Measurements from ENCODE around the gene IFT57. TPM values are rescaled to one million over a fixed set of nuclear protein-coding genes. Genes with fewer than 3 reads are reported as not detected.

The IFT57 gene
- total RNA-seq, 1 donor from 2014 or later = 90.5 TPM

- no peaks in the 10 kb centered on the region for H3K27me3 ChIP-seq
- no peak overlapping the region for H3K4me2 ChIP-seq
- Mint-ChIP-seq H3K36me3 (peaks cover 15% of the 10 kb centered on the region), H3K27ac (no peak overlapping the region), H3K4me3 (no peak overlapping the region), H3K4me1 (no peaks in the 10 kb centered on the region), H3K9me3 (no peaks in the 10 kb centered on the region), H3K27me3 (ENCODE audit: insufficient read depth, low read depth) (no peaks in the 10 kb centered on the region)
- H3K4me3 ChIP-seq = no peak overlapping the region
- H2AFZ ChIP-seq (replicated peaks) = no peak overlapping the region
- no peaks in the 10 kb centered on the region for H3K79me2 ChIP-seq (ENCODE audit: low read depth)
- H3F3A ChIP-seq (ENCODE audit: low read depth) = no peaks in the 10 kb centered on the region
- peaks cover 3% of the 10 kb centered on the region for H3K4me1 ChIP-seq
- no peaks in the 10 kb centered on the region for H3K9me3 ChIP-seq (ENCODE audit: low read depth)
- peaks cover 4% of the 10 kb centered on the region for H3K36me3 ChIP-seq
- TF ChIP-seq CTCF (IDR thresholded peaks at IDR 0.05) = no peak
- TF ChIP-seq EZH2 (IDR thresholded peaks at IDR 0.05) = no peak
- no peak for TF ChIP-seq EZH2phosphoT487 (IDR thresholded peaks at IDR 0.05)
- no peak overlapping the region for H3K9ac ChIP-seq
- DNase-seq (ENCODE audit: low spot score) = no peak
- no peak overlapping the region for H3K27ac ChIP-seq
- peaks cover 3% of the 10 kb centered on the region for H4K20me1 ChIP-seq (ENCODE audit: low read depth)
Observed at GRCh38 chr3:108202834-108203233, 19.4 kb downstream of the IFT57 start.

- Histone ChIP-seq H3K4me2 (no peak overlapping the region), H3K4me1 (peaks cover 3% of the 10 kb centered on the region), H3K36me3 (peaks cover 4% of the 10 kb centered on the region), H2AFZ (replicated peaks) (no peak overlapping the region), H3K27ac (no peak overlapping the region), H4K20me1 (ENCODE audit: low read depth) (peaks cover 3% of the 10 kb centered on the region), H3K79me2 (ENCODE audit: low read depth) (no peaks in the 10 kb centered on the region), H3K9ac (no peak overlapping the region), H3K4me3 (no peak overlapping the region), H3K9me3 (ENCODE audit: low read depth) (no peaks in the 10 kb centered on the region), H3K27me3 (no peaks in the 10 kb centered on the region), H3F3A (ENCODE audit: low read depth) (no peaks in the 10 kb centered on the region)
- peaks cover 15% of the 10 kb centered on the region for H3K36me3 Mint-ChIP-seq
- DNase-seq (ENCODE audit: low spot score) = no peak
- TF ChIP-seq CTCF (IDR thresholded peaks at IDR 0.05) = no peak
- TF ChIP-seq EZH2 (IDR thresholded peaks at IDR 0.05) = no peak
- no peak for TF ChIP-seq EZH2phosphoT487 (IDR thresholded peaks at IDR 0.05)
- H3K27me3 Mint-ChIP-seq (ENCODE audit: insufficient read depth, low read depth) = no peaks in the 10 kb centered on the region
- H3K27ac Mint-ChIP-seq = no peak overlapping the region
- no peak overlapping the region for H3K4me3 Mint-ChIP-seq
- no peaks in the 10 kb centered on the region for H3K9me3 Mint-ChIP-seq
- no peaks in the 10 kb centered on the region for H3K4me1 Mint-ChIP-seq
Observed at GRCh38 chr3:108202080-108202479, 20.1 kb downstream of the IFT57 start.

- Histone ChIP-seq H3K4me1 (peaks cover 3% of the 10 kb centered on the region), H3K27ac (no peak overlapping the region), H3K9ac (no peak overlapping the region), H3K4me3 (no peak overlapping the region), H2AFZ (replicated peaks) (no peak overlapping the region), H4K20me1 (ENCODE audit: low read depth) (peaks cover 3% of the 10 kb centered on the region), H3K9me3 (ENCODE audit: low read depth) (no peaks in the 10 kb centered on the region), H3F3A (ENCODE audit: low read depth) (no peaks in the 10 kb centered on the region), H3K79me2 (ENCODE audit: low read depth) (no peaks in the 10 kb centered on the region), H3K36me3 (peaks cover 4% of the 10 kb centered on the region), H3K27me3 (no peaks in the 10 kb centered on the region), H3K4me2 (no peak overlapping the region)
- Mint-ChIP-seq H3K4me3 (no peak overlapping the region), H3K27ac (no peak overlapping the region), H3K4me1 (no peaks in the 10 kb centered on the region), H3K36me3 (peaks cover 15% of the 10 kb centered on the region), H3K27me3 (ENCODE audit: insufficient read depth, low read depth) (no peaks in the 10 kb centered on the region), H3K9me3 (peaks cover under 1% of the 10 kb centered on the region)
- DNase-seq (ENCODE audit: low spot score) = no peak
- no peak for TF ChIP-seq EZH2phosphoT487 (IDR thresholded peaks at IDR 0.05)
- no peak for TF ChIP-seq EZH2 (IDR thresholded peaks at IDR 0.05)
- TF ChIP-seq CTCF (IDR thresholded peaks at IDR 0.05) = no peak
Observed at GRCh38 chr3:108201258-108201657, 21.0 kb downstream of the IFT57 start.
